Measurements from ENCODE around the gene OTUD3. TPM values are rescaled to one million over a fixed set of nuclear protein-coding genes. Genes with fewer than 3 reads are reported as not detected.

Gene OTUD3
- total and polyA plus RNA-seq, 9 of the 15 experiments (the other 6 are each of a cell fraction or from before 2014, with no cell fraction given) = 2.0 to 16.6 (median 11.0) TPM

DNA sequence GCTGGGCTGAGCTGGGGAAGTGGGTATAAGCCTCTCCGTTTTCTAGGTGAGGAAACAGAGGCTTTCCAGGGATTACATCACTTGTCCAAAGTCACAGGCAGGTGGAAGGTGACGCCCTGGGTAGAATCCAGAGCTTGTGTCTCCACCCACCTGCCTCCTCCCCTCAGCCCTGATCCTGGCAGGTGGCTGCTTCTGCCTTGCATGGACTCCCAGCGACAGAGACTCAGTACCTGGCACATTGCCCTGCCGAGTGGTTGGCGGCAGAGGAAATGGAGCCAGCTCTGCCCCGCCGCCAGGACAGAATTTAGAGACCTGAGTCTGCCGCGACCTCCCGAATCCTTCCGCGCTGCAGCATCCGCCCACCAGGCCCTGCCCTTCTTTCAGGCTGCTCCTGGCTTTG lies 39.1 kb downstream of the OTUD3 start:
- in situ Hi-C loops (cut with MboI) = loop anchor here (25.0 kb wide), 1 partner anchor 1291 kb away; no protein-coding TSS in a partner anchor
- H3K27ac ChIP-seq (ENCODE audit: extremely low read depth, low read depth, low read length) = no peak overlapping the region
- FAIRE-seq (no peak), ATAC-seq (no peak; the same call in 2 of the 3 replicates), DNase-seq (ENCODE audit: extremely low read depth in 1 of 4, low spot score in 3 of 4) (no peak)
- no peak overlapping the region for H2AFZ ChIP-seq (ENCODE audit: low read depth, low read length)
- no peaks in the 10 kb centered on the region for H3K36me3 ChIP-seq (ENCODE audit: control insufficient read depth, insufficient read depth, low read length)
- CTCF ChIA-PET (ENCODE audit: low intra/inter-chr PET ratio) = no interaction called here
- no TSS peak for BruUV-seq (replicated peaks)
- intact Hi-C loops (cut with micrococcal nuclease) = no loop called here
- peaks cover 0 to 8% of the 10 kb centered on the region in 2 experiments; a peak in 2 of 5 replicates for H3K4me1 ChIP-seq (replicated peaks in 1 of 2; ENCODE audit: control insufficient read depth in 2 of 2, insufficient read depth in 2 of 2, low read length in 2 of 2)
- no peaks in the 10 kb centered on the region for H3K79me2 ChIP-seq (ENCODE audit: control insufficient read depth, insufficient read depth, low read length)
- H3K9ac ChIP-seq (ENCODE audit: insufficient read depth in 1 of 2, low read depth in 2 of 2, low read length in 2 of 2) = no peak overlapping the region; a peak in 1 of 4 replicates
- H3K9me3 ChIP-seq (replicated peaks; ENCODE audit: control insufficient read depth, insufficient read depth, low read depth, low read length) = no peaks in the 10 kb centered on the region
- no peaks in the 10 kb centered on the region for H3K9me1 ChIP-seq (ENCODE audit: control insufficient read depth, insufficient read depth, low read length)
- H3K4me3 ChIP-seq = no peak overlapping the region
- H3K27me3 ChIP-seq (ENCODE audit: control insufficient read depth in 2 of 2, insufficient read depth in 2 of 2, low read length in 2 of 2) = peaks cover 26 to 62% of the 10 kb centered on the region in 2 experiments; a peak in 4 of 5 replicates
- WGBS (ENCODE audit: insufficient coverage, low coverage, missing lambda C conversion rate) = 24% methylated on average over 13 of the region's 13 CpGs
- POLR2A ChIA-PET = interaction anchor here (0.5 to 1.6 kb wide), 7 partner anchors 13 to 460 kb away, joined by 3 to 7 read pairs (median 3); no protein-coding TSS in a partner anchor
- TF ChIP-seq ZNF436 (CRISPR knock-in tag; IDR thresholded peaks at IDR 0.05) (no peak), XRCC4 (IDR thresholded peaks at IDR 0.05; ENCODE audit: extremely low read depth, insufficient read depth, insufficient read length) (no peak), NCOR1 (IDR thresholded peaks at IDR 0.05) (no peak), POLR2AphosphoS2 (IDR thresholded peaks at IDR 0.05; ENCODE audit: low read length) (no peak), ZNF174 (CRISPR knock-in tag; IDR thresholded peaks at IDR 0.05) (no peak), BCL6 (CRISPR knock-in tag; IDR thresholded peaks at IDR 0.05) (no peak), CHD4 (IDR thresholded peaks at IDR 0.05; ENCODE audit: insufficient read depth, insufficient replicate concordance, low read depth, low read length, poor library complexity, severe bottlenecking) (no peak), POLR3A (IDR thresholded peaks at IDR 0.05; ENCODE audit: borderline replicate concordance, extremely low read depth, insufficient read depth, insufficient read length) (no peak)
- TF ChIP-seq, protein P1, sequence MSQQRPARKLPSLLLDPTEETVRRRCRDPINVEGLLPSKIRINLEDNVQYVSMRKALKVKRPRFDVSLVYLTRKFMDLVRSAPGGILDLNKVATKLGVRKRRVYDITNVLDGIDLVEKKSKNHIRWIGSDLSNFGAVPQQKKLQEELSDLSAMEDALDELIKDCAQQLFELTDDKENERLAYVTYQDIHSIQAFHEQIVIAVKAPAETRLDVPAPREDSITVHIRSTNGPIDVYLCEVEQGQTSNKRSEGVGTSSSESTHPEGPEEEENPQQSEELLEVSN (IDR thresholded peaks at IDR 0.05; ENCODE audit: borderline replicate concordance in 1 of 2, extremely low read depth in 1 of 2, insufficient read depth in 1 of 2, insufficient read length in 1 of 2, low read depth in 1 of 2, low read length in 1 of 2, poor library complexity in 1 of 2, severe bottlenecking in 1 of 2) = no peak
- H3K4me2 ChIP-seq (ENCODE audit: insufficient read depth, low read length) = no peak overlapping the region
- H4K20me1 ChIP-seq (replicated peaks; ENCODE audit: control insufficient read depth, insufficient read depth, low read length) = no peaks in the 10 kb centered on the region
